Measurements from ENCODE around the gene TM9SF4.

The TM9SF4 gene

GRCh38 chr20:32109392-32110172 is at the start of gene TM9SF4:
Gene TM9SF4 (plus strand): TSS chr20:32109714. CDS start chr20:32109741, 27 bp downstream.
- DNase-seq, result peak; percentile 88

GRCh38 chr20:32062776-32063170 is 46.7 kb upstream of the TM9SF4 start:
- no peak for DNase-seq

DNA sequence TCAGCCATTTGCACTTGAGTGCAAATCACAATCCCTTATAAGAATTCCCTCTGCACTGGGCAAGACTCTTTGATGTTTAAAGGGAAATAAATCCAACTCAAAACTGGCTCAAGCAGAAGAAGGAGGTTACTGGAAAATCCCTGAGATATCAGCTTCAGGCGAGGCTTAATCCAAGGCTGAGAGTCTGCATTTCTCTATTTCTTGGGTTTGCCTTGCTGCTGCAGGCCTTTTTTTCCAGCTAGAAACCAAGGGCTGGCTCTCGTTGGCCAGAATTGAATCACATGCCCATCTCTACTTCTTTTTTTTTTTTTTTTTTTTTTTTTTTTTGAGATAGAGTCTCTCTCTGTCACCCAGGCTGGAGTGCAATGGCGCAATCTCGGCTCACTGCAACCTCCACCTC is 45.8 kb upstream of the TM9SF4 start:
- DNase-seq, result no peak

- no peak for DNase-seq
Measured at GRCh38 chr20:32064667-32065066, 44.8 kb upstream of the TM9SF4 start.

- no peak for DNase-seq
Measured at GRCh38 chr20:32067234-32067821, 42.2 kb upstream of the TM9SF4 start.

DNA sequence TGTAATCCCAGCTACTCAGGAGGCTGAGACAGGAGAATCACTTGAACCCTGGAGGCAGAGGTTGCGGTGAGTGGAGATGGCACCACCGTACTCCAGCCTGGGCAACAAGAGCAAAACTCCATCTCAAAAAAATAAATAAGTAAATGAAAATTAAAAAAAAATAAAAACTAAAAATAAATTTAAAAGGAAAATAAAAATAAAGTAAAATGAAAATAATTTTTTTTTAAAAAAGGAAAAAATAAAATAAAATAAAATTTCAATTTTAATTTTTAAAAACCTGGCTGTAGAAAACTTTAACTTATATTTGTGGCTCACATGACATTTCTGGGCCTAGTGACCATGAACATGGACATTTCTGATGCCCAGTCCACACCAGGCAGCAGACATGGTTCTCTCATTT is 41.3 kb upstream of the TM9SF4 start:
- DNase-seq, result no peak

DNA sequence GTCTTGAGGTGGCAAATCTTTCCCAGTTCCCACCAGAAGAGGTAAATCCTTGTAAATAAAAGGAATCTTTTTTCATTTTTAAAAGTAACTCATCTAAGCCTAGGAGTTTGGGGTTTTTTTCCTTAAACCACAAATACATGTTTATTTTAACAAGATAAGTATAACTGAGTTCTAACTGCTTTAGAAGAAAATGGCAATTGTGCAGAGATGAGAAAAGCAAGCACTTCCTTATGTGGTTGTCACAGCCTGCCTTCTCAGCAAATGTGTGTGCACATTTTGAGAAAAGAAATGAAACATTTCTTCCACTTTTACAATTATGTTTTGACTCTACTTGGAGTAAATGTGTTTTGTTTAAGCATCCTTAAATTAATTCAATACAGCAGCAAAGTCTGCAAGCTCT is 39.8 kb upstream of the TM9SF4 start:
- no peak for DNase-seq

GRCh38 chr20:32070282-32070681 is 39.2 kb upstream of the TM9SF4 start:
- no peak for DNase-seq

- DNase-seq, result no peak
Measured at GRCh38 chr20:32070690-32071213, 38.8 kb upstream of the TM9SF4 start.

GRCh38 chr20:32071395-32072167 is 37.9 kb upstream of the TM9SF4 start:
- no peak for DNase-seq

DNA sequence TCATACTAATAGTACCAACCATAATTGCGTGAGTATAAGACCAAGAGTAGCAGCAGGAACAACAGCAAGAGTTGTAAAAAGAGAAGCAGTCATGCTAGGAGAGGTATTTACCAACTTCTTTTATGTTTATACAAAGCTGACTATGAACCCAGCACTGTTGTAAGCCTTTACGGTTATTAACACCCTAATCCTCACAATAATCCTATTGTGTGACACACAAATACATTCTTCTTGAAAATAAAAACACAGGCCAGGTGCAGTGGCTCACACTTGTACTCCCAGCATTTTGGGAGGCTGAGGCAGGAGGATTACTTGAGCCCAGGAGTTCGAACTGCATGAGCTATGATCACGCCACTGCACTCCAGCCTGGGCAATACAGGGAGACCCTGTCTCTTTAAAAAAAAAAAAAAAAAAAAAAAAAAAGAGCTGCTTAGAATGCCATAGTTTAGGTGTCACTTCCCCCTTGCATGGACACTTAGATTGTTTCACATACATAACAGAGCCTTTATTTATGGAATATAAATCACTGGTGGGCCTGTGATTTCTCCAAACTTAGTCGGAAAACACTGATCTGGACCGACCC is 37.3 kb upstream of the TM9SF4 start:
- DNase-seq, result no peak

GRCh38 chr20:32075534-32075933 is 34.0 kb upstream of the TM9SF4 start:
- DNase-seq, result no peak

DNA sequence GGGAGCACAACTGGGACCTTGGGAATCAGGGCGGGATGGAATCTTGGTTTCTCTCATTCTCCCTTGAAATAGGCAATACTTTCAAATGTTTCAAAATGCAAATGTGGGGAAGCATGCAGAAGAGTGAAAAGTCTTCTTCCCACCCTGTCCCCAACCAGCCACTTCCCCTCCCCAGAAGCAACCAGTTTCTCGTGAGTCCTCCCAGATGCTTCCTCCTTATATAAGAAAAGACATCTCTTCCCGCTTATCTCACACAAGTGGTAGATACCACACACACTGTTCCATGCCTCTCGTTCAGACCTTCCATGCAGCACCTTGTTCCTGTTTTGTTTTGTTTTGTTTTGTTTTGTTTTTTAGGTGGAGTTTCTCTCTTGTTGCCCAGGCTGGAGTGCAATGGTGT is 32.3 kb upstream of the TM9SF4 start:
- DNase-seq, result no peak

DNA sequence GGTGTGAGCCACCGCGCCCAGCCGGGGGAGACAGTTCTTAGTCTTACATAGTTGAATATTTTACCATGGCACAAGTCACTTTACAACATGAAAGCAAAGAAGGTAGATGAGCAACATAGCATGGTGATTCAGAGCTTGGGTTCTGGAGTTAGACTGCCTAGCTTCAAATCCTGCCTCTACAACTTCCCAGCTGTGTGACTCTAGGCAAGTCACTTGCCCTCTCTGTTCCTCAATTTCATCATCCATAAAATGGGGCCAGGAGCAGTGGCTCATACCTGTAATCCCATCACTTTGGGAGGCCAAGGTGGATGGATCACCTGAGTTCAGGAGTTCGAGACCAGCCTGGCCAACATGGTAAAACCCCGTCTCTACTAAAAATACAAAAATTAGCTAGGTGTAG is 31.2 kb upstream of the TM9SF4 start:
- DNase-seq, result no peak

- no peak for DNase-seq
Measured at GRCh38 chr20:32078791-32079190, 30.7 kb upstream of the TM9SF4 start.

GRCh38 chr20:32079655-32080109 is 29.8 kb upstream of the TM9SF4 start:
- DNase-seq, result no peak

GRCh38 chr20:32080783-32081182 is 28.7 kb upstream of the TM9SF4 start:
- no peak for DNase-seq

GRCh38 chr20:32083469-32083868 is 26.0 kb upstream of the TM9SF4 start:
- no peak for DNase-seq

GRCh38 chr20:32087070-32087469 is 22.4 kb upstream of the TM9SF4 start:
- no peak for DNase-seq

GRCh38 chr20:32088759-32089158 is 20.8 kb upstream of the TM9SF4 start:
- DNase-seq, result no peak

GRCh38 chr20:32089637-32090362 is 19.7 kb upstream of the TM9SF4 start:
- no peak for DNase-seq

GRCh38 chr20:32091888-32092346 is 17.6 kb upstream of the TM9SF4 start:
- DNase-seq, result peak; percentile 49
